Measurements from ENCODE around the gene ENO1. TPM values are rescaled to one million over a fixed set of nuclear protein-coding genes. Genes with fewer than 3 reads are reported as not detected.

Gene ENO1
- total and polyA plus RNA-seq, 9 of the 15 experiments (the other 6 are each of a cell fraction or from before 2014, with no cell fraction given) = 2,249 to 7,472 (median 2,868) TPM

- TF ChIP-seq NCOA4 (IDR thresholded peaks at IDR 0.05; ENCODE audit: partially characterized antibody) (no peak), ZNF561 (CRISPR knock-in tag; conservative IDR thresholded peaks at IDR 0.05) (no peak), MXI1 (IDR thresholded peaks at IDR 0.05; ENCODE audit: low read depth, low read length) (peak; percentile 8; the same call in 1 of the 2 replicates), CCAR2 (IDR thresholded peaks at IDR 0.05; ENCODE audit: low read depth, low read length) (no peak), NFE2L1 (tag; IDR thresholded peaks at IDR 0.05; ENCODE audit: borderline replicate concordance, low read depth) (no peak), HES1 (IDR thresholded peaks at IDR 0.05; ENCODE audit: low read depth) (no peak), FOXM1 (IDR thresholded peaks at IDR 0.05; ENCODE audit: low read depth) (no peak), FOXM1 (CRISPR knock-in tag; IDR thresholded peaks at IDR 0.05; ENCODE audit: low read depth) (peak; percentile 35; the same call in 1 of the 2 replicates), ZNF347 (CRISPR knock-in tag; IDR thresholded peaks at IDR 0.05; ENCODE audit: low read depth) (no peak), ARID3A (IDR thresholded peaks at IDR 0.05; ENCODE audit: borderline replicate concordance, low read depth, low read length) (no peak), MBD2 (IDR thresholded peaks at IDR 0.05; ENCODE audit: borderline replicate concordance, low read depth) (peak; percentile 96; the same call in 1 of the 2 replicates), FOXJ2 (tag; IDR thresholded peaks at IDR 0.05) (0 out of 2 replicates have a peak, but pooled peaks have one; percentile 52), MCM7 (IDR thresholded peaks at IDR 0.05) (no peak), ZBTB33 (CRISPR knock-in tag; IDR thresholded peaks at IDR 0.05) (no peak), TAF9B (IDR thresholded peaks at IDR 0.05; ENCODE audit: partially characterized antibody) (peak; percentile 70), ASH1L (IDR thresholded peaks at IDR 0.05; ENCODE audit: borderline replicate concordance, low read depth, partially characterized antibody) (peak; percentile 90), RNF2 (IDR thresholded peaks at IDR 0.05) (no peak)
These were observed 60.8 kb downstream of the ENO1 start, which contains the start of gene RERE (continued) for GRCh38 chr1:8817412-8818324.
